ENCODE results near the gene BLTP2. TPM values are rescaled to one million over a fixed set of nuclear protein-coding genes. Genes with fewer than 3 reads are reported as not detected.

BLTP2 gene
- polyA plus RNA-seq, 12 donors = 47.5 to 88.6 (median 53.1) TPM; not detected in 1

DNA sequence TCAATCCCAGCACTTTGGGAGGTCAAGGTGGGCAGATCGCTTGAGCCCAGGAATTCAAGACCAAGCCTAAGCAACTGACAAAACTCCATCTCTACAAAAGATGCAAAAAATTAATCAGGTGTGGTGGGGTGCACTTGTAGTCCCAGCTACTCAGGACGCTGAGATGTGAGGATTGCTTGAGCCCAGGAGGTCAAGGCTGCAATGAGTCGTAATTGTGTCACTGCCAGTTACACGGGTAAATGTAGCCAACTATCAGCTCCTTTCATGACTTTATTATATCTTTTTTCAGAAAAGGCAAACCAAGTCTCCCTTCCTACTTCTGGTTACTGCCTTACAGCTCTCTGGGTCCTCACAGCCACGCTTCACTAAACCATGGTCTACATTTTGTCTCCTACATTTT lies 12.8 kb upstream of the BLTP2 start:
- DNase-seq = no peak

DNA sequence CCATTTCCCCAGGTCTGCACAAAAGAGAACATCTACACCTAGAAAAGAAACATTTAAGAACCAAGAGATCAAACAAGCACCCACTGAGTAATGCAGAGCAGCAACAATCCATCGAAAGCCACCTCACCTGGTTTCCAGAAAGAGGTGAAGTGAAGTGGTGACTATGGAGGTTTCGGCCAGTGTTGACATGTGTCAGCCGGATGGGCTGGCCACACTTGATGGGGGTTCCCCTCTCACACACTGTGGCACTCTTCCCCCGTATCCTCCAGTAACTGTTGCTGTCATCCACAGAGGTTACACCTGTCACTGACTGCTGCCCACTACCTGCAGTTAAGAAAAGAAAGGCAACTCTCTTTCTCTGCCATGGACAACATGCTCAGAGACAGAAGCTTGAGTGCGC lies 10.2 kb upstream of the BLTP2 start:
- no peak for DNase-seq

DNA sequence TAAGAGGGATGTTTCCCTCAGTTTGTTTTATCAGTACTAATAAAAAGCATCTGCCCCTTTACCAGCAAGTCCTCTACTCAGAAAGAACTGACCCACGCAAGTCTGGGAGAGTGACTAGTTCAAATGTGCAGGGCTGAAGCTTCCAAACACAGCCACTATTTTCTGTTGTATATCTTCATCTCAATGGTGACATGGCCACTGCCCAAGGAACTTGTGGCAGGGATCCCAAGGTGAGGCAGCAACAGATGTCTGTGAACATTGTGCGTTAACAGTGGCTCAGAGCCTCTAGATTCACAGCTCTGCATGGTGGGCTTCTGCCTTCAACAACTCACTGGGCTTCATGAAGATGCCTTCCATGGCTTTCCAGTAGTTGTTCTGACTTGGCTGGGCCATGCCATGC lies 3.7 kb upstream of the BLTP2 start:
- DNase-seq = no peak

DNA sequence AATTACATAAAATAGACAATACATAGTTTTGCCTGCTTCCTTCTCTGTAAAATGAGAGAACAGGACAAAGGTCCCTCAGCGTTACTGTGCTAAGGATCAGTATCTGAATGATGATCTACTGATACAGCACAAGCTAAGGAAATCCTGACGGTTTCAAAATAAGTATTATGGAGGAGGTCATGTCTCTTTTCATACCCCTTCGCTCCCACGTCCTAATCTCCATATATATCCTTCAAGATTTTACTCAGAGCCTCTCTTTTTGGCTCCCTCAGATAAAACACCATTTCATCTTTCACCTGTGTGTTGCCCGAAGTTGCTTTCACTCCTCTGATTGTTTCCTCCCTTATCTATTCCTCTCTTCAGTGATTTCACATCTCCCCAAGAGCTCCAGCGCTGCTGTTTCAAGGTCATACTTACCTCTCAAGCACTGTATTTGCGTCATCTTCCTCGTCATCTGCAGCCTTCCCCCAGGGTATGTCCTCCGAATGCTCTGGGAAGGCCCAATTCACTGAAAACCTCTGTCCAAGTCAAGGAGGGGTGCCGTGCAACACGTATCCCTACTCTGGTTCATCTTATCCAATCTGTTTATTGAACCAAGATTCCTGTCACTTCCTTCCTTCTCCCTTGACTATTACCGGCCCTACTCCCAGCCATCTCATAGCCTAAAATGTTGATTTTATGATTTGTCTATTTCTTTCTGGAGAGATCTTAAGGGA lies 1.2 kb upstream of the BLTP2 start:
- no peak for DNase-seq

DNA sequence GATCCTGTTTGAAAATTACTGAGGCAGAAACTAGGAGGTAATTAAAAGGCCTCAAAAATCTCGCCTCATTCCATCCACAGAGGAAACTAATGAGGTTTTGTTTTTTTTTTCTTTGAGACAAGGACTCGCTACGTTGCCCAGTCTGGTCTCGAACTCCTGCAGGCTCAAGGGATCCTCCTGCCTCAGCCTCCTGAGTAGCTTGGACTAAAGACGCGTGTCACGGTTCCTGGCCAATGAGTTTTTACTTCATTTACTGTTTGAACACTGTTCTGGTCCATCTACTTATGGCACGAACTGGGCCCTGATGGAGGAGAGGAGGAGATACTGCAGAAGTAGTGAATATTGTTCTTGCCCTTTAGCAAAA lies 600 bp upstream of the BLTP2 start:
- DNase-seq = no peak

DNA sequence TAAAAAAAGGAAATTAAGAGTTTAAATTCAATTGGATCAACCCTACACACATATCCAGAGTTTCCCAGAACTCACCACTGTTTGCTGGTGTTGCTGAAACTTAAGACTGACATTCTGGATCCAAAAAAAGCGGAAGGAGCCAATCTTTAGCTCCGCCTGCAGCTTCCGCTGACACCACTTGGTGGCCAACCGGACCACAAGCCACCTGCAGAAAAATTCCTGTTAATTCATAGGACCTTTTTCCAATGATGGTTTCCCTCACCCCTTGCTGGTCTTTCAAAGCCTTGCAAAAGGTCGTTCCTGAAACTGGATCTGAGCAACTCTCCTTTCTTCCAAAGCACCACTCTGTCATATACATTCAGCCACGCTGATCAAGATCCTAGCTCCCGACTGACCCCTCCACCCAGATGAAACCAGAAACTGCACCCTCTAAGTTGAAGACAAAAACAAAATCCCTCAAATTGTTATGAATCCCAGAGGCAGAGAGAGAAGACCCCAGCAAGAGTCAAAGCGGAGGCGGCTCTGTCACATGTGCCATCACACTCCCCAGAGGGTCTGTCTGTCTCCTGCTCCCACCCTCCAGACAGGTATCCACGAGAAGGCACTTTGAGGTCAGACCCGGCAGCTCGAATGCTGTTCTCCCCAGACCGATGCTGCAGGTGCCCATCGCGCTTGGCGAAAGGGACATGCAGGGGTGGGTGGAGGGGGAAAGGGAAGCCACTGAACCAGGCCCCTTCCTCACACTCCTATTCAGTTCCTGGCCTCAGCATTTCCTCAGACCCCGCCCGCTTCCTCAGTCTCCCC lies 773 bp downstream of the BLTP2 start:
- peak; percentile 24 for DNase-seq

DNA sequence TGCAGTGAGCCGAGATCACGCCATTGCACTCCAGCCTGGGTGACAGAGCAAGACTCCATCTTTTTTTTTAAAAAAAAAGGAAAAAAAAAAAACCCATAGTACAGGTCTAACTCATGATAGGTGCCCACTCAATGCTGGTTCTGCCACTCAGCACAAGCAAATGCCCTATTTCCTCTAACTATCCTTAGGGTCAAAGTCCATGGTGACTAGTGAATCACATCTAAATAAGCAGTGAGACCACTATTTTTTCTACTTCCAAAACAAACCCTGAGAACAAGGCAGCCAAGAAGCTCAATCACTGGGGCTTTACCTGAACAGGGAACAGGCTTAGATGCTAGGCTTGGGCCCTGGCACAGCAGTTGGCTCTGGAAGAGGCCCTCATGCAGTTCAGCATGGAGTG lies 3.4 kb downstream of the BLTP2 start:
- no peak for DNase-seq

DNA sequence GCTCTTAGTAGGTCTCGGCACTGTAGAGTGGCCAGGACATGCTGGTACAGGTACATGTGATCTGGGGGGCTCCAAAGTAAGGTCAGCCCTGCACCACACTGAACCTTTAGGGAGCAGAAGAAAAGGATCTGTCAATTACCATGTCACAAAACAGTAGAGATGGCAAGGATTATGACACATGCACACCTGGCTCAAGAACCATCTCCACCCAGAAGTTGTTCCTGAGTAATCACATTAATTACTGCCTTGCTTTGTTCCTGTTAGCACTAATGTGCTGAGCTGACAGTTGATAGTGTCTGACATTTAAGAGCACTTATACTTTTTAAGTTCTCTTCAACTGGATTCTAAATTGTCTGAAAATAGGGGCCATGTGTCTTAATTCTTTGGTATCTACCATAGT lies 9.5 kb downstream of the BLTP2 start:
- no peak for DNase-seq

DNA sequence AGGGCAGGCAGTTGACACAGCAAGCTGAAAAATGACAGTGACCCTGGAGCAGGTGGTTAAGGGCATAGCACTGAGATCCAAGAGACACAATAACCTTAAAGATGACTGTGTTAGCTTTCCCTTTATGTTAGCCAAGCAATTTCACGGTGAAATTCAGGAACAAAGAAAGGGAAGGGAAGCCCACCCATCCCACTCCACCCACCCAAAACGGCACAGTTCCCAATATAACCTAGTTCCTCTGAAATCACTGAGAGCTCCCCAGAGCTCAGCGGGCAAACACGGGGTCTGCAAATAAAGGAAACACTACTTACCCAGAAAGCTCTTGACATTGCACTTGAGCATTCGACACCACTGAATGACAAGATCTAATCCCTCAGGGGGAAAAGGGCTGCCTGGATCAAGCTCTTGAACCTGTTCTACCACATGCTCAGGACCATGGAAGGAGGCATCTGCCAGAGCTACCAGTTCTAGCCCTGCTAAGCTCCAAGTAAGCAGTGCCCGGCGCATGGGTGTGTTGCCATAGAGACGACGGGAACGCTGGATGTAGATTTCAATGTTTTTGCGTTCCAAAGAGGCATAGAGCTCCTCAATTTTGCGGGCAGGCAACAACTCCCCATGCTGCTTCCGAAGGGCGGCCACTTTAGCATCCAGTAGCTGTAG lies 10.6 kb downstream of the BLTP2 start:
- DNase-seq = no peak

DNA sequence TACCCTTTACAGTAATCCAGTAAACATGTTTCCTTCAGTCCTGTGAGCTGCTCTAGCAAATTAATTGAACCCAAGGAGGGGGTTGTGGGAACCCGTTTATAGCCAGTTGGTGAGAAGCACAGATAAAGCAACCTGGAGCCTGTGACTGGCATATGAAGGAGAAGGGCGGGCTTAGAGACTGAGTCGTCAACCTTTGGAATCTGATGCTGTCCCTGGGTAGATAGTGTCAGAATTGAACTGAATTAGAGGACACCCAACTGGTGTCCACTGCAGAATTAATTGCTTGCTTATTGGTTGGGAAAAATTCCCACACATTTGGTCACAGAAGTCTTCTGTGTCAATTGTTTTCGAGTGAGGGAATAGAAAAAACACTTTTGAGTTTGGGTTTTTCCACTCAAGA lies 18.1 kb downstream of the BLTP2 start:
- DNase-seq = no peak

DNA sequence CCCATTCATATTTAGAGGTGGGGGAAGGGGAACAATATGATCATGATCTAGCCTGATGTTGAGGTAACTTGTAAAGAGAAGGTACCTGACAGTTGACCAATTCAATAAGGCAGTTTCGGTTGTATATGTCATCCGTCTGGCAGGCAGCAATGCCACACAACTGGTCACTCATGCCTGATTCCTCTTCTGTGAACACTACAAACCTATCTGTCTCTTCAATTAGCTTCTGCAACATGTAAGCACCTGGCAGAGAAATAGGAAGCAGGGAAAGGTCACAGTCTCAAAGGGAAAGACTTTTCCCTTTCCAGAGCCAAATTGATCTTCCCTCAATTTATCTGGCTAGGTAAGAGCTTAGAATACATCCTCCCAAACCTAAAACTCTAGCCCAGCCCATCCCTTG lies 20.8 kb downstream of the BLTP2 start:
- DNase-seq = no peak

DNA sequence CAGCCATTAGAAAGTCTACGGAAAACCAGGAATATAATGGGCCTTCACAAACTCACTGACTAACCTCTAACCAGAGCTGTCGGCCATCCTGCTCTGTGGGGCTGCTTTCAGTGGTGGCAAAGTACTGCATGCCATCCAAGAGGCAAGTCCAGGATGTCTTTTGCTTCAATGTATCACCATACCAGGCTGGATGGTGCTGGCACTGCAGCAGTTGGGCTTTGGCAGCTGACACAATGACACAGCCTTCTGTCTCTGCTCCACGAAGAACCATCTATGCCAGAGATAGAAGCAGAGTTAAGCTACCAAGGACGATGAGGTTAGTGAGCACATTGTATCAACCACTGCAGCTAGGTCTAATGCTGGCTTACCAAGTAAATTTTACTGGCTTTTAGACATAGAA lies 21.3 kb downstream of the BLTP2 start:
- no peak for DNase-seq

DNA sequence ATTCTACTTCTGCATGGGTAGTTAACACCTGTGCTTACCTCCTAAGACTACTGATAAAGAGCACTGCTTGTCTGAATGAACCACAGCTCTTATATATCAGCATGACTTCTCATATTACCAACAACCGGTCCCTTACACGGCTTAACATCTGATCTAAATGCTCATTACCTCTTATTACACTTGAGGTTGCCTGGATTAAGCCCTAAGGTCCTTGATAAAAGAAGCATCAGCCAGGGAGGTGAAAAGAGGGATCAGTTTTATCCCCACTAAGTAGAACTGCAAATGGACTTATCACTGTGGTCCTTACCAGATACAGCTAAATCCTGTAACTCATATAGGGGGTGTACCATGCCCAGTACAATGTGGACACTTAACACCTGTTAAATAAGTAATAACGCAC lies 22.8 kb downstream of the BLTP2 start:
- DNase-seq = no peak

DNA sequence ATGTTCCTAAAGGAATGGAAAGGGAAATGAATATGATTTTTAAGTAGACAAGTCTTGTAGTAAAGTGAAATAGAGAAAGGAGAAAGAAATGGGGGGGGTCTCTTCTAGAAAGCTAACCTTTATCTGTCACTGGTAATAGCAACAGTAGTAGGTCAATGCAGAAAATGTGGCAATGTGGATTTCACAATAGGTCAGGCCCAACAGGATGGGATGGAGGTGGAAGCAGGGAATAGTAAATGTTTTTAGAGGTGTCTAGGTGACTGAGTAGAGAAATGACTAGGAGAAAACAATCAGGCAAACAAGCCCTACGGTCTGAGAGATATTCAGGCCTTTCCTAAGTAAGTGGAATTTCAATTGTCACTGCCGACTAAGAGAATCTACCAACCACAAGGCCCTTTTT lies 24.9 kb downstream of the BLTP2 start:
- DNase-seq = no peak

DNA sequence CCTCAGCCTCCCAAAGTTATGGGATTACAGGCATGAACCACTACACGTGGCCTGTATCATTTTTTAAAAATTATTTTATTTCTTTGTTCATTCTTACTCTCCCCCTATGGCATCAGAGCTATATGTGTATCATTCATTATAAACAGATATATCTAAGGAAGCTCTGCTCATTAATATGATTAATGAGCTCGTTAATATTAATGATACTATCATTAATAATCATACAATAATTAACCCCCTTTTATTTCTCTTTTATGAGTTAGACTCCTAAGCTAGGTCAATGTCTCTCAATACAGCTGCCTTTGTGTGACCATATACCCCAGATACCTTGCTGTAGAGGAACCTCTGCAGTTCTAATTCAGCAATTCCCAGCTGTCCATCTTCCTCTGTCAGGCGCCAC lies 26.5 kb downstream of the BLTP2 start:
- DNase-seq = no peak

DNA sequence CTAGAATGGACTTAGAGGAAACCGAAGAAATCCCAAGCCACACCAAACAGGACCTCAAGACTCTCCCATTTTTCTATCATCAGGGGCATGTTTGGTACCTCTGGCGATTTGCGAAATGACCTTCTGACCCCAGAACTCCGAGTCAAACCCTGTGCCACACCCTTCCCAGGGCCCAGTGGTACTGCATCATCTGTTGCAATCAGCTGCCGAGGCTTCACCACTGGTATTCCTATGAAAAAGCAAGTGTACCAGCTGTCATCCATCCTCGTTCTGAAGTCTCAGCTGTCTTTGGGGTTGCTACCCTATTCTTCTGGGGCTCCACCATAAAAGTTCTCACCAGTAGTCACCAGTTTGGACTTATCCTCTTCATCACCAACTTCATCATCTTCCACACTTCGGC lies 28.7 kb downstream of the BLTP2 start:
- DNase-seq = no peak

DNA sequence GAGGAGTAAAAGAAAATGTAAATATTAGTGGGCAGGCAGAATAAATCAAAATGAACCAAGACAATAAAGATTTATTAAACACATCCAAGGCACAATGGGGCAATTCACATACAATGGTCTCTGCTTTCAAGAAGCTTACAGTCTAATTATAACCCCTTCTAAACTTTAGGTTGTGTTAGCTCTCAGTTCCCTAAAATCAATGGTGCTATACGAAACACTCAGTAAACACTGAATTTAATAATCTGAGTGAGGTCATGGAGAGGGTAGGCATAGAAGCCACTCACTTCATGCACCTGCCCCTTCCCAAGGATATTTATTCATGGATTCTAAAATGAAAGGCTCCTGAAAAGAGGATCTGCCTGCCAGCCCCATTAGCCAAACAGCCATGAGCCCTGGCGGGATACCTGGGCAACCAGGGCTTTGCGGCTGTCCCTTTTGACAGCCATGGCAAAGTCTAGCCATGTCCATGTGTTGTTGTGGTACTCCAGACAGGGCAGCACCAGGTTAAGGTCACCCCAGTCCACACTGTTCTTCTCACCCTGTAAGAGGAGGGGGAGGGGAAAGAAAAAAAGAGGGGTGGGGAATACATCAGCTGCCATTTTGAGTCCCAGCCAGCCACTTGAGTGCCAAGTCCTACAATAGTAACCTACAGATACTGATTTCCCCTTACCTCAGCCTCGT lies 29.6 kb downstream of the BLTP2 start:
- no peak for DNase-seq

DNA sequence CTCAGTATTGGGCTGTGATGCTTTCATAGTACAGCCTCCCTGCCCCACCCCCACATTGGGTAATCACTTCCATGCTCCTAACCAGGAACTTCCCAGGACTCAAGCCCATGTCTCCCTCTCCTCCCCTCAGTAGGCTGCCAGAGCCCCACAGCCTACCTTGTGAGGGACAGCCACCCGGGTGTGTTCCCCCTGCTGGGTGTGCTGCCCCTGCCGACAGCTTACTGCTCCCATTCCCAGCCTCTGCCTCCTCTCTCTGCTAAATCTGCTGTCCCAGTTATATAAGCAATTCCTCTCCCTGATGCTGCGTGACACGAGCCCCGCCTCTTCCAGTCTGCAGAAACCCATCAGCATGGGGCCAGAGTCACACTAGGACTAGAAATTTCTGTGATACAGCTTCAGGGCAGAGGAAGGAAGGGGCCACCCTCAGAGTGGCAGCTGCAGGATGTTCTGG lies 31.0 kb downstream of the BLTP2 start, which contains the start of gene RSKR:
Gene RSKR (minus strand): TSS at position 255 of the 451 bp plus-strand sequence. CDS start 24 bp downstream, at position 231.
- DNase-seq = no peak

DNA sequence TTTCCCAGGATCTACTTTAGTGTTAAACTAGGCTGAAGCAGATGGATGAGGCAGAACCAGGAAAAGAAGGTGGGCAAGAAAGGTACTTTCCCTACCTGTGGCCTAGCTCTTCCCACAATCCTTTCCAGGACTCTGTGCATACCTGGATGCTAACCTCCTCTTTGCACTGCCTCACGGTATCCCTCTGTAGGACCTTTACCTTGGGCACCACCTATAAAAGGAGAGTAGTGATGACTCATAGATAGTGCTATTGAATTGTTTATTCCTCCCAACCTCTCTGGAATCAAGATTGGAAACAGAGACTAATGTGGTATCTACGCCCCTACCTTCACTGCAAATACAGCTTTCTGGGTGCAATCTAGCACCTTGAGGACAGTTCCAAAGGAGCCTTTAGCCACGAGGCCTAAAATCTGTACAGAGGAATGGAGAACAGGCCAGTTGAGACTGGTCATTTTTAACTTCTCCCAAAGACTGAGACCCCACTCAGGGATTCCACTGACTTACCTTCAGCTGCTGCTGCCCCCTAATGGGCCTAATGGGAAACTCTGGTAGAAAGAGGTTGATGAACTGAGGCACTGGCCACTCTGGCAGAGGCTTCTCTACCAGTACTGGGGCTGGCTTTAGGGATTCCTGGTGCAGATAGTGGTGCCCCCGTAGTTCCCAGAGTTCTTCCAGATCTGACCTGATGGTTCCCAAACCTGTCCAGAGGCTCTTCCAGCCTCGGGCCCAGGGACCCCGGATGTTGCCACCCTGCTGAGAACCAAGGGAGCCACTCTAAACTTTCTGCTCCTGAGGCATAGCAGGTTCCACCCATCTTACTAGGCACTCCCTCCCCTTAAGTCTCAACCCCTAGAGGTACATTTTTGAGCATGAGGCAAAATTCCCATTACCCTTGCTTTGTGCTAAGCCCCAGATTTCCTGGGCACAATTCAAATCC lies 31.8 kb downstream of the BLTP2 start:
- DNase-seq = peak; percentile 20

DNA sequence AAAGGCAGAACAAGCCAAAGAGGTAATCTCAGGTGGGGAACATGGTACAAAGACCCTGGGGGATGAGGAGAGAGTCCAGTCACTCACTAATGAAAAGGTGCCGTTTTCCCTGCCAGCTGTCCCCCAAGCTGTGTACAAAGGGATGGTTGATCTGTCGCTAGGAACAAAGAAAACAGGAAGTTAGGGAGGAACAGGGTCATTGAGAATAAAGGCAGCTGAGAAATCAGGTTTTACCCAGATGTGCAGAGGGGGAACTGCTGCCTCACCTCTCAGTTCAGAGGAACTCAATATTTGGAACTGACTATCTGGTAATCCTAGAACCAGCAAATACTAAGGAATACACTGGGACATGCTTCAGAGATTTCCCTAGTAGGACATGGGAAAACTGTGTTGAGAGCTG lies 32.4 kb downstream of the BLTP2 start:
- no peak for DNase-seq

DNA sequence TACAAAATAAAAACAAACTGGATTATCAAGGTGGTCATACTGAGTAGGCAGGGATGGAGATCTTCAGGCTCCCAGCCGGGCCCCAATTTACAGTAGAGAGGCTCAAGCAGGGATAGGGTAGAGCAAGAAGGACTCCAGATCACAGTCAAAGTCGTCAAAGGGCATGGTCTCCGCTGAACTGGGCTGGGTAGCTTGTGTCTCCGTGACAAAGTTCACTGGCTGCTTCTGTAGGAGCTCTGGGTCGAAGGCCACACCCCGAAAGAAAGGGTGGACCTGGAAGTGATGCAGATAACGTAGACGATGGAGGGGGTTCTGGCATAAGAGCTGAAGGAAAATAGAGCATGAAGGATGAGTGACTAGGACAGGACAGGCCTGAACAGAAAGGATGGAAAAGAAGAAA lies 34.6 kb downstream of the BLTP2 start:
- DNase-seq = no peak

Data from muscle of arm (tissue), 12 donors.